ENCODE measurements around the gene ARHGEF26. TPM values are rescaled to one million over a fixed set of nuclear protein-coding genes. Genes with fewer than 3 reads are reported as not detected.

Gene ARHGEF26
- total RNA-seq, 1 experiment from 2014 or later, result 14.1 TPM

DNA sequence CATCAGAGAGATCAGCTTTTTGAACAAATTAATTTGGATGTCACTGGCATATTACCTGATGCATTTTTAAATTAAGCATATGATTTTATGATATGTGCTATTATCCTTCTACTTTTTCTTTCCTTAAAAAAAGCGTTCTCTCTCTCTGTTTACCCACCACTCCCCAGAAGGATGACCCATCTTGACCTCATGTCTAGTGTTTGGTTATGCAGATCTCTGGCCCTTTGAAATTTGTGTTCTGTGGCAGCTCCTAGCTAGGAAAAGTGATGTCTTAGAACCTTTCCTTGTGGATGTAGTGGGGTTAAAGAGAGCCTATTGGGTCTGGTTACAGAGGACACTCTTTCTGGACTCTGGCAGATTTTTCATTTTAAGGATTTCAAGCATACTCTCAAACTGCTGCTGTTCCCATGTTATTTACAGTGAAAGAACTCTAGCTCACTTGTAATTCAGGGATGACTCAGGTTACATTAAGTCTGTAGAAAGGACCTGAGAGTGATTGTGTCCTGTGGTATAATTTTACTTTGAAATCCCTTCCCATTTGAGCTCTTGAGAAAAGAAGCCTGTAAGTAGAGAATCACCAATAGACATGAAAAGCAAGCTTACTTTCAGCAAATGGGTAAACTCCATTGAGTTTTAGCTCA lies 23.8 kb downstream of the ARHGEF26 start (continued):
- TF ChIP-seq ARID4B (CRISPR knock-in tag; IDR thresholded peaks at IDR 0.05; ENCODE audit: borderline replicate concordance), result no peak

GRCh38 chr3:154148541-154148940 lies 27.4 kb downstream of the ARHGEF26 start:
- CTCF ChIA-PET, result no interaction called here
- no peak for TF ChIP-seq JUN (CRISPR knock-in tag; IDR thresholded peaks at IDR 0.05)
- no peak for TF ChIP-seq MXD4 (CRISPR knock-in tag; IDR thresholded peaks at IDR 0.05; ENCODE audit: borderline replicate concordance)
- no peak for TF ChIP-seq E2F1 (CRISPR knock-in tag; IDR thresholded peaks at IDR 0.05)
- no peak for TF ChIP-seq TCF7 (CRISPR knock-in tag; IDR thresholded peaks at IDR 0.05; ENCODE audit: low read depth)
- no peak for TF ChIP-seq KAT7 (CRISPR knock-in tag; IDR thresholded peaks at IDR 0.05; ENCODE audit: borderline replicate concordance)
- TF ChIP-seq TP53 (CRISPR knock-in tag; IDR thresholded peaks at IDR 0.05), result no peak
- no peak for TF ChIP-seq E2F5 (CRISPR knock-in tag; IDR thresholded peaks at IDR 0.05)
- Mint-ChIP-seq H3K4me3 (no peak overlapping the region), H3K4me1 (peaks cover 34% of the 10 kb centered on the region), H3K36me3 (no peaks in the 10 kb centered on the region; the same call in 1 of the 2 replicates), H3K27ac (no peak overlapping the region), H3K9me3 (no peaks in the 10 kb centered on the region), H3K27me3 (ENCODE audit: low read depth) (no peaks in the 10 kb centered on the region)
- DNase-seq (ENCODE audit: low spot score) (no peak), ATAC-seq (peak; percentile 46; the same call in 1 of the 2 replicates)
- POLR2A ChIA-PET, result interaction anchor here (0.7 kb wide), 1 partner anchor 27 kb away, joined by 3 read pairs; no protein-coding TSS in a partner anchor

- H3K27ac Mint-ChIP-seq, result no peak overlapping the region
- ChIA-PET POLR2A (interaction anchor here (0.7 kb wide), 1 partner anchor 27 kb away, joined by 3 read pairs; no protein-coding TSS in a partner anchor), CTCF (no interaction called here)
- DNase-seq (ENCODE audit: low spot score), result no peak
- TF ChIP-seq, protein P1, sequence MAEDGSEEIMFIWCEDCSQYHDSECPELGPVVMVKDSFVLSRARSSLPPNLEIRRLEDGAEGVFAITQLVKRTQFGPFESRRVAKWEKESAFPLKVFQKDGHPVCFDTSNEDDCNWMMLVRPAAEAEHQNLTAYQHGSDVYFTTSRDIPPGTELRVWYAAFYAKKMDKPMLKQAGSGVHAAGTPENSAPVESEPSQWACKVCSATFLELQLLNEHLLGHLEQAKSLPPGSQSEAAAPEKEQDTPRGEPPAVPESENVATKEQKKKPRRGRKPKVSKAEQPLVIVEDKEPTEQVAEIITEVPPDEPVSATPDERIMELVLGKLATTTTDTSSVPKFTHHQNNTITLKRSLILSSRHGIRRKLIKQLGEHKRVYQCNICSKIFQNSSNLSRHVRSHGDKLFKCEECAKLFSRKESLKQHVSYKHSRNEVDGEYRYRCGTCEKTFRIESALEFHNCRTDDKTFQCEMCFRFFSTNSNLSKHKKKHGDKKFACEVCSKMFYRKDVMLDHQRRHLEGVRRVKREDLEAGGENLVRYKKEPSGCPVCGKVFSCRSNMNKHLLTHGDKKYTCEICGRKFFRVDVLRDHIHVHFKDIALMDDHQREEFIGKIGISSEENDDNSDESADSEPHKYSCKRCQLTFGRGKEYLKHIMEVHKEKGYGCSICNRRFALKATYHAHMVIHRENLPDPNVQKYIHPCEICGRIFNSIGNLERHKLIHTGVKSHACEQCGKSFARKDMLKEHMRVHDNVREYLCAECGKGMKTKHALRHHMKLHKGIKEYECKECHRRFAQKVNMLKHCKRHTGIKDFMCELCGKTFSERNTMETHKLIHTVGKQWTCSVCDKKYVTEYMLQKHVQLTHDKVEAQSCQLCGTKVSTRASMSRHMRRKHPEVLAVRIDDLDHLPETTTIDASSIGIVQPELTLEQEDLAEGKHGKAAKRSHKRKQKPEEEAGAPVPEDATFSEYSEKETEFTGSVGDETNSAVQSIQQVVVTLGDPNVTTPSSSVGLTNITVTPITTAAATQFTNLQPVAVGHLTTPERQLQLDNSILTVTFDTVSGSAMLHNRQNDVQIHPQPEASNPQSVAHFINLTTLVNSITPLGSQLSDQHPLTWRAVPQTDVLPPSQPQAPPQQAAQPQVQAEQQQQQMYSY (CRISPR knock-in tag; IDR thresholded peaks at IDR 0.05), result no peak
- no peak for TF ChIP-seq ZNF263 (CRISPR knock-in tag; IDR thresholded peaks at IDR 0.05; ENCODE audit: low read depth)
- TF ChIP-seq ZNF138 (CRISPR knock-in tag; conservative IDR thresholded peaks at IDR 0.05), result no peak
- no peaks in the 10 kb centered on the region; the same call in 1 of the 2 replicates for H3K36me3 Mint-ChIP-seq
- H3K9me3 Mint-ChIP-seq, result no peaks in the 10 kb centered on the region
- H3K4me3 Mint-ChIP-seq, result no peak overlapping the region
- peaks cover 26% of the 10 kb centered on the region for H3K4me1 Mint-ChIP-seq
- ATAC-seq, result no peak
- no peaks in the 10 kb centered on the region for H3K27me3 Mint-ChIP-seq (ENCODE audit: low read depth)
Measured at GRCh38 chr3:154149286-154149685, 28.1 kb downstream of the ARHGEF26 start.

Measured in WTC11 (cell line).